ENCODE measurements around the gene CNGA1.

The CNGA1 gene

GRCh38 chr4:47990145-47990544 lies 26.3 kb downstream of the CNGA1 start:
- no peaks in the 10 kb centered on the region for H3F3A ChIP-seq (ENCODE audit: low read depth)
- H3K27me3 ChIP-seq (ENCODE audit: insufficient read depth, low read length, poor library complexity, severe bottlenecking) = no peaks in the 10 kb centered on the region
- no peak overlapping the region for H3K4me2 ChIP-seq (ENCODE audit: low read depth, low read length, poor library complexity, severe bottlenecking)
- TF ChIP-seq, protein P1, sequence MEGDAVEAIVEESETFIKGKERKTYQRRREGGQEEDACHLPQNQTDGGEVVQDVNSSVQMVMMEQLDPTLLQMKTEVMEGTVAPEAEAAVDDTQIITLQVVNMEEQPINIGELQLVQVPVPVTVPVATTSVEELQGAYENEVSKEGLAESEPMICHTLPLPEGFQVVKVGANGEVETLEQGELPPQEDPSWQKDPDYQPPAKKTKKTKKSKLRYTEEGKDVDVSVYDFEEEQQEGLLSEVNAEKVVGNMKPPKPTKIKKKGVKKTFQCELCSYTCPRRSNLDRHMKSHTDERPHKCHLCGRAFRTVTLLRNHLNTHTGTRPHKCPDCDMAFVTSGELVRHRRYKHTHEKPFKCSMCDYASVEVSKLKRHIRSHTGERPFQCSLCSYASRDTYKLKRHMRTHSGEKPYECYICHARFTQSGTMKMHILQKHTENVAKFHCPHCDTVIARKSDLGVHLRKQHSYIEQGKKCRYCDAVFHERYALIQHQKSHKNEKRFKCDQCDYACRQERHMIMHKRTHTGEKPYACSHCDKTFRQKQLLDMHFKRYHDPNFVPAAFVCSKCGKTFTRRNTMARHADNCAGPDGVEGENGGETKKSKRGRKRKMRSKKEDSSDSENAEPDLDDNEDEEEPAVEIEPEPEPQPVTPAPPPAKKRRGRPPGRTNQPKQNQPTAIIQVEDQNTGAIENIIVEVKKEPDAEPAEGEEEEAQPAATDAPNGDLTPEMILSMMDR (conservative IDR thresholded peaks at IDR 0.05; ENCODE audit: low read length) = no peak
- TF ChIP-seq EZH2phosphoT487 (IDR thresholded peaks at IDR 0.05; ENCODE audit: borderline replicate concordance) = no peak
- no peaks in the 10 kb centered on the region for H3K9me2 ChIP-seq (replicated peaks; ENCODE audit: low read depth, low read length)
- H3K79me2 ChIP-seq (ENCODE audit: insufficient read depth, low read length) = no peaks in the 10 kb centered on the region
- H3K9me3 ChIP-seq (ENCODE audit: insufficient read depth, low read depth, low read length) = no peaks in the 10 kb centered on the region; the same call in 1 of the 2 replicates
- no peak overlapping the region for H2AFZ ChIP-seq (ENCODE audit: low read length)
- H3K9ac ChIP-seq (ENCODE audit: low read depth, low read length, poor library complexity, severe bottlenecking) = no peak overlapping the region
- H4K20me1 ChIP-seq (ENCODE audit: insufficient read depth, low read length, poor library complexity, severe bottlenecking) = no peaks in the 10 kb centered on the region
- no peaks in the 10 kb centered on the region for H3K36me3 ChIP-seq (ENCODE audit: insufficient read depth, low read length)
- H3K4me1 ChIP-seq (ENCODE audit: insufficient read depth, low read length, poor library complexity, severe bottlenecking) = no peaks in the 10 kb centered on the region
- no peak overlapping the region for H3K4me3 ChIP-seq (ENCODE audit: low read length, poor library complexity, severe bottlenecking)

GRCh38 chr4:47974566-47974965 lies 41.9 kb downstream of the CNGA1 start:
- Histone ChIP-seq H3K4me1 (ENCODE audit: insufficient read depth, low read length, poor library complexity, severe bottlenecking) (no peaks in the 10 kb centered on the region), H3K9ac (ENCODE audit: low read depth, low read length, poor library complexity, severe bottlenecking) (no peak overlapping the region), H3K9me3 (ENCODE audit: insufficient read depth, low read depth, low read length) (no peaks in the 10 kb centered on the region), H3F3A (ENCODE audit: low read depth) (no peaks in the 10 kb centered on the region), H3K27me3 (ENCODE audit: insufficient read depth, low read length, poor library complexity, severe bottlenecking) (no peaks in the 10 kb centered on the region), H4K20me1 (ENCODE audit: insufficient read depth, low read length, poor library complexity, severe bottlenecking) (no peaks in the 10 kb centered on the region), H3K79me2 (ENCODE audit: insufficient read depth, low read length) (no peaks in the 10 kb centered on the region), H3K9me2 (replicated peaks; ENCODE audit: low read depth, low read length) (no peaks in the 10 kb centered on the region), H3K36me3 (ENCODE audit: insufficient read depth, low read length) (no peaks in the 10 kb centered on the region), H3K4me3 (ENCODE audit: low read length, poor library complexity, severe bottlenecking) (no peak overlapping the region), H2AFZ (ENCODE audit: low read length) (no peak overlapping the region), H3K4me2 (ENCODE audit: low read depth, low read length, poor library complexity, severe bottlenecking) (no peak overlapping the region)
- TF ChIP-seq EZH2phosphoT487 (IDR thresholded peaks at IDR 0.05; ENCODE audit: borderline replicate concordance) = no peak
- TF ChIP-seq, protein P1 (conservative IDR thresholded peaks at IDR 0.05; ENCODE audit: low read length) = no peak

DNA sequence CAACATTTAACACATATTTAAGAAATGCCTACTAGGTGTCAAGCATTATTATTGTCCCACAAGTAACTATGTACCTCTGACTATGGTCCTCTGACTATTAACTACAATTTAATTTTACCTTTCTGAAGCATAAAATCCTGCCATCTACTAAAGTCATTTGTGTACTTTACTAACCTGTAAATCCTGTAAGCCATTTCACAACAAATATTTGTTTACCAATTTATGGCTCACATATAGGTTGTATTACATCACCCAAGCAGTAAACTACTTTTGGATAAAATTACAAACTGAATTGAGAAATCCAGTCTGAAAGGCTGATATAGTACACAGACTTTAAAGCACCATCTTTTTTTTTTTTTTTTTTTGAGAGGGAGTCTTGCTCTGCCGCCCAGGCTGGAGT lies 43.8 kb downstream of the CNGA1 start:
- TF ChIP-seq EZH2phosphoT487 (IDR thresholded peaks at IDR 0.05; ENCODE audit: borderline replicate concordance) = no peak
- TF ChIP-seq, protein P1 (conservative IDR thresholded peaks at IDR 0.05; ENCODE audit: low read length) = no peak
- H3K4me3 ChIP-seq (ENCODE audit: low read length, poor library complexity, severe bottlenecking) = no peak overlapping the region
- no peaks in the 10 kb centered on the region for H3K4me1 ChIP-seq (ENCODE audit: insufficient read depth, low read length, poor library complexity, severe bottlenecking)
- no peak overlapping the region for H3K9ac ChIP-seq (ENCODE audit: low read depth, low read length, poor library complexity, severe bottlenecking)
- no peak overlapping the region for H2AFZ ChIP-seq (ENCODE audit: low read length)
- no peaks in the 10 kb centered on the region for H3K9me2 ChIP-seq (replicated peaks; ENCODE audit: low read depth, low read length)
- no peaks in the 10 kb centered on the region for H3K79me2 ChIP-seq (ENCODE audit: insufficient read depth, low read length)
- no peaks in the 10 kb centered on the region for H3K27me3 ChIP-seq (ENCODE audit: insufficient read depth, low read length, poor library complexity, severe bottlenecking)
- no peaks in the 10 kb centered on the region for H3K36me3 ChIP-seq (ENCODE audit: insufficient read depth, low read length)
- H3K9me3 ChIP-seq (ENCODE audit: insufficient read depth, low read depth, low read length) = no peaks in the 10 kb centered on the region
- no peak overlapping the region for H3K4me2 ChIP-seq (ENCODE audit: low read depth, low read length, poor library complexity, severe bottlenecking)
- no peaks in the 10 kb centered on the region for H3F3A ChIP-seq (ENCODE audit: low read depth)
- no peaks in the 10 kb centered on the region for H4K20me1 ChIP-seq (ENCODE audit: insufficient read depth, low read length, poor library complexity, severe bottlenecking)

Data from Loucy (cell line).